HS-27A (cell line): Measurements from ENCODE around the gene SULT2A1.
"Not testable (repeated sequence)": the region's sequence is repeated elsewhere in the genome, so short reads cannot be mapped to it uniquely, and the experiment has no call there.

ENCODE experiments used
- DNase-seq: peaks from one replicate; pipeline ENCODE4 v3.0.0-alpha.2; 2012; ENCODE audit warnings: low read depth, missing footprints

The SULT2A1 gene

DNA sequence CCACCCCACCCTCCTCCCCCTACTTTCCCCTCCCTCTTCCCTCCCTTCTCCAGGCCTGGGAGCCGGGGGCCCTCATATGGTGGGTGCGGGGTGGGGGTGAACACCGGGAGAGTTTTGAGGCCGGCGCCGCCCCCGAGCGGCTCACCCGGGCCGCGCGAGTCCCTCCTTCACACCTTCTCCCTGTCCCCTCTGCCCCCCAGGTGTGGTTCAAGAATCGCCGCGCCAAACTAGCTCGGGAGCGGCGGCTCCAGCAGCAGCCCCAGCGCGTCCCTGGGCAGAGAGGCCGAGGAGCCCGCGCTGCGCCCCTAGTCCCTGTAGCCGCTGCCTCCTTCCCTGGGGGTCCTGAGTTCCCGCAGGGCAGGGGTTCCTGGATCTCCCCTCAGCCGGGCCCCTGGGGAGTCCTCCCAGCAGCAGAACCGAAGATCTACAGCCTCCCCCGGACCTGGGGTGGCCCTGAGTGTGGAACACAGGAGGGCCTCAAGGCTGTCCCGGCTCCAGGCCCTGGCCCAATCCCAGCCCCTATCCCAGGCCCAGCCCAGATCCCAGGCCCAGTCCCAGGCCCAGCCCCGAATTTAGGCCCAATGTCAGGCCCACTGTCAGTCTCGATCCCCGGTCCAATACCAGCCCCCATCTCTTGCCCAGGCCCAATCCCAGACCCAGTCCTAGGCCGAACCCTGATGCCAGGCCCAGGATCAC, 25.4 kb downstream of the SULT2A1 start:
- no peak for DNase-seq

DNA sequence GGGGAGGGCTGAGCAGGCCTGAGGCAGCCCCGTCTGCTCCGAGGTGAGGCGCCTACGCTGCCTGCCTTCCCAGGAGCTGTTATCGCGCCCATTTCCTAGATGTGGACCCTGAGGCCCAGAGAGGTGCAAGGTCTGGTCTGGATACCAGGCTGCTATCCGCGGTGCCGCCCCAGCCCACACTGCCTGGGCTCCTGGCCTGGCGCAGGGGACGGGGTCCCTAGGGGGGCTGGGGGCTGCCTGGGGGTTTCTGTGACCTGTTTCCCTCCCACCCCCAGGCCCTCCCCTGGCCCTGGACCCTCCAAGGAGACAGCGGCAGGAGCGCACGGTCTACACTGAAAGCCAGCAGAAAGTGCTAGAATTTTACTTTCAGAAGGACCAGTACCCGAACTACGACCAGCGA, 26.3 kb downstream of the SULT2A1 start:
- DNase-seq = not testable (repeated sequence)

DNA sequence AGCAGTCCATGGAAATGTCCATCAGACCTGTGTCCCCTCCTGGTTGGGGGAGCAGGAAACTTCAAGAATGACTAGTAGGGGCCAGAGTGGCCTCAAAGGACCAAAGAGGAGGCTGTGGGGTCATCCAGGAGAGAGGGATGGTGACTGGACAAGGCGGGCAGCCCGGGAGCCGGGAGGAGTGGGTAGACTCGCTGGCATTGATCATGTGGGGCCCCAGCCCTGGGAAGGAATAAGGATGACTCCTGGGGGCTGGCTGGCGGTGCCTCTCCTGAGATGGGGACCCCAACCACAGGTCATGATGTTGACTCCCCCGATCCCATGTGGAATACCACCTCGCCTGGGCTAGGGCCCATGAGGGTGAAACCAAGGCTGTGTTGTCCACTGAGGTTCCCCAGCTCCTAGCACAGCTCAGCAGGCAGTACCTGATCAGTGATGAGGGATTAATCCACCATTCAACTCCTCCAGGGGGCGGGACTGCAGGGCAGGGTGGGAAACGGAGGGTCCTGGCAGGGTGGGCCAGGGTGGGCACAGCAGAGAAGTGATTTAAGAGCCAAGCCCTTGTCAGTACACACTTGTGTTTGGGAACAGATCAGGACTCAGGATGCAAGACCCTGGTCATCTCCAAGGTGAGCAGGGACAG, 27.3 kb downstream of the SULT2A1 start, which contains the start of gene TPRX2:
Gene TPRX2, plus strand, starts transcription at position 590 of the 640 bp plus-strand sequence. Its CDS starts 12 bp downstream, at position 602.
- DNase-seq = not testable (repeated sequence)

DNA sequence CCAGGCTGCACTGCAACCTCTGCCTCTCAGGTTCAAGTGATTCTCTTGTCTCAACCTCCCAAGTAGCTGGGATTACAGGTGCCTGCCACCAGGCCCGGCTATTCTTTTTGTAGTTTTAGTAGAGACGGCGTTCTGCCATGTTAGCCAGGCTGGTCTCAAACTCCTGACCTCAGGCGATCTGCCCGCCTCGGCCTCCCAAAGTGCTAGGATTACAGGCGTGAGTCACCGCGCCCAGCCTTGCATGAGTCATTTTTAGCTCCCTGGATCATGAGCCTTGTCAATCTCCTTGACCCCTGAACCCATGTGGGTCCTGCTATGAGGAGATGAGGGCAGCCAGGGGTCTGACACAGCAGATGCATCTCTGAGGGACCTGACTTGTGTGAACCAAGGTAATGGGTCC, 27.9 kb downstream of the SULT2A1 start:
- DNase-seq = peak; percentile 35

DNA sequence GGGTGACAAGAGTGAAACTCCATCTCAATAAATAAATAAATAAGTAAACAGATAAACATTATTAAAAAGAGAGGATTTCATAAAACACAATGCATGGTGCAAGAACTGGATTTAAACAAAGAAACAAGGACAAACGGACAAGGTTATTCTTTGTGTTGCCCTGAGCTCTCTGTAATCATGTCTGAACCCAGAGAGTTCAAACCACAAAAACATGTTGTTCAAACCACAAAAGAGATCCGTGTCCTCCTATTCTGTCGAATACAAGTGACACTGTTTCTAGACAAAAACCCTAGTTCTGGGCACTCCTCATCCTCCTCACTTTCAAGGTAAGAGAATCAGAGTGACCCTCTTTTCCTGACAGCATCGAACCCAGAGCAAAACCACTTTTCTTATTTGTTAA, 31.7 kb downstream of the SULT2A1 start:
- DNase-seq = no peak

DNA sequence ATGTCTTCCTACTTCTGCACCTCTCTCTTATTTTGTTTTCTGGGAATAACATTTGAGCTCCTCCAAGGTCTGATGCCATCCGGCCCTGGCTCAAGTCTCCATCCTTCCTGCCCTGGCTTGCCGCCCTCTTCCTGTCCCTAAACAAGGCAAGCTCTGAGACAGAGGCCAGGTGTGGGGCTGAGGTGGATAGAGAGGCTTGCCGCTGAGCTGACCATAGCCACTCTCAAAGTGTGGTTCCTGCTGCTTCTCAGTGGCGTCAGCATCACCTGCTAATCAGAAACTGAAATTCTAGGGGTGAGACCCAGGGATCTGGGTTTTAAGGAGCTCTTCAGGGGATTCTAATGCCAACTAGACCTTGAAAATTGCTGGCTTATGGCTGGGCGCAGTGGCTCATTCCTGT, 33.1 kb downstream of the SULT2A1 start:
- no peak for DNase-seq

DNA sequence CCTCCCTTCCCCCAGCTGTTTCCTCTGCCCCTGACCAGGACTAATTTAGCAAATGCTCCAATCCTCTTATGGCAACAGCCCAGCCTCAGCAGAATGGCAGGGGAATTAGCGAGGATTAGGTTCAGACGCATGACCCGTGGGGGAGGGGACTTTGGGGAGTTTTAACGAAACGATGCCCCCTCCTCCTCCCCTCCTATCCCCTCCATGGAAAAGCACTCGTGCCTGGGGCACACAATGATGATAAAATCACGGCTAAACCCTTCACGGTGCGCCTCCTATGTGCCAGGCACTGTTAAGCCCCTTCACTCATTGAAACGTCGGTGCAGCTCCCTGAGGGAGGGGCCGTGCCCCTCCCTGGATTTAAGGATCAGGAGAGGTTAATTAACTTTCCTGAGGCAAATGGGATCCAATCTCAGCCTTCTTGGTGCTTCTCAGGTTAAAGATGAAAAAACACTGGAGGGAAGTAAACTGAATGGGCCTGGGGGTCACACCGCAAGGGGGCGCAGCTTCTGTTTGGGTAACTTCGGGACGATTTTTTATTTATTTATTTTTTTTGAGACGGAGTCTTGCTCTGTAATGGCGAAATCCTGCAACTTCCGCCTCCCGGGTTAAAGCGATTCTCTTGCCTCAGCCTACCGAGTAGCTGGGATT, 37.2 kb downstream of the SULT2A1 start:
- DNase-seq = no peak

DNA sequence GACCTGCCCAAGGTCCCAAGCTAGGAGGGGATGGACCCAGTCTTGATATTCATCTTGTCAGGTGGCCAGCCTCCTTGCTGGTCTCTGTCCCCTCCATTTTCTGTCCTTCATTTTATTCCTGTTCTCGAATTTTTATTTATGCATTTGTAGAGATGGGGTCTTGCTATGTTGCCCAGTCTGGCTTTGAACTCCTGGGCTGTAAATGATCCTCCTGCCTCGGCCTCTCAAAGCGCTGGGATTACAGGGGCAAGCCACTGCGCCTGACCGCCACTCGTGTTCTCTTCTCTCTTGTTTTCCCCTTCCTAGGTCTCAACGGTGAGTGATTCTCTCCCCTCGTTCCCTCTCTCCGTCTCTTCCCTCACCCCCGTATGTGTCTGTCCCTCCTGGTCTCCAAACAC, 37.7 kb downstream of the SULT2A1 start:
- DNase-seq = no peak

DNA sequence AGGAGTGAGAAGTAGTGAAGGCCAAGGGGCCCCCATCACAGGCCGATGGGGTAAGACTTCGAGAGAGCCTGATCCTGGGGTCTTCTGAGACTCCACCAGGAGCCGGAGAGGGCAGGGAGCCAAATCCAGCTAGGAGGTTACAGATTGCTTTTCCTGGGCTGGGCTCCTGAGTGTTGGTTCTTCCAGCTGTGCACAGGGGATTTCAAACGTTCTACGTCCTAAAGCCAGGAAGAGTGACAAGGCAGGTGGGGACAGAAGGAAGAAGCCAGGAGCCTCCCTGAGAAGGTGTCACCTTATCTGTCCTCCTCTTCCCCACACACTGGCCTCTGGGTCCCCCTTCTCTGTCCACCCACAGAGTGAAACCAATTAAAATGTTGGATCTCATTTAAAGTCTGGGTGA, 43.2 kb downstream of the SULT2A1 start:
- DNase-seq = no peak

DNA sequence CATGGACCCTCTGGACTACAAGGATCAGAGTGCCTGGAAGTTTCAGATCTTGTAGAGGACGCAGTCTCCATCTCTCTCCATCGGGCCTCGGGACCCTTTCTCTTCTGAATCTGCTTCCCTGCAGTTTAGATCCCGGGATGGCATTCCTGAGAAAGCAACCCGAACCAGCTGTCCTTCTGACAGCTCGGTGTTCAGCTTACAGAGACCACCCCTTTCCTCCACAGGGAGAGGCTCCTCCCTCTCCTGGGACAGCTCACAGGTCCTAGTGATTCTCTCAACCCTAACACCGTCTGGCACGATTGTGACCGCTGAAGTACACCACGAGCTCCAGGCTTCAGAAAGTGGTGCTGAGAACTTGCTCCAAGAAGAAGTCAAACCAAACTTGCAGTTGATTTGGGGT, 46.2 kb downstream of the SULT2A1 start:
- DNase-seq = no peak

DNA sequence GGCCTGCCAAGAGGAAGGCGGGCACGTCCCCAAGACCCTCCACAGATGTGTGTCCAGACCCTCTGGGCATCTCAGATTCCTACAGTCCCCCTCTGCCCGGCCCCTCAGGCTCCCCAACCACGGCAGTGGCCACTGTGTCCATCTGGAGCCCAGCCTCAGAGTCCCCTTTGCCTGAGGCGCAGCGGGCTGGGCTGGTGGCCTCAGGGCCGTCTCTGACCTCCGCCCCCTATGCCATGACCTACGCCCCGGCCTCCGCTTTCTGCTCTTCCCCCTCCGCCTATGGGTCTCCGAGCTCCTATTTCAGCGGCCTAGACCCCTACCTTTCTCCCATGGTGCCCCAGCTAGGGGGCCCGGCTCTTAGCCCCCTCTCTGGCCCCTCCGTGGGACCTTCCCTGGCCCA, 46.7 kb downstream of the SULT2A1 start:
- no peak for DNase-seq

DNA sequence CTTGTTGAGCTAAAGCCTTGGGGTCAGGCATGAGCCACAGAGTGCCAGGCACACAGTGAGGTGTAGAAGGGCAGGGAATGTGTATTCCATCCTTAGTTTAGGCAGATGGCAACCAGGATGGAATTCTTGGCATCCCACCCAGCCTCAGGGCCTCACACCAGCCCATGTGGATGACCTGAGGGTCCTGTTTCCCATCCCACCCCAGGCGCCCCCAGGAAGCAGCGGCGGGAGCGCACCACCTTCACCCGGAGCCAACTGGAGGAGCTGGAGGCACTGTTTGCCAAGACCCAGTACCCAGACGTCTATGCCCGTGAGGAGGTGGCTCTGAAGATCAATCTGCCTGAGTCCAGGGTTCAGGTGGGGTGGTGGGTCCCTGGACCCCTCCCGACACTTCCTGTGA, 50.1 kb downstream of the SULT2A1 start:
- no peak for DNase-seq

DNA sequence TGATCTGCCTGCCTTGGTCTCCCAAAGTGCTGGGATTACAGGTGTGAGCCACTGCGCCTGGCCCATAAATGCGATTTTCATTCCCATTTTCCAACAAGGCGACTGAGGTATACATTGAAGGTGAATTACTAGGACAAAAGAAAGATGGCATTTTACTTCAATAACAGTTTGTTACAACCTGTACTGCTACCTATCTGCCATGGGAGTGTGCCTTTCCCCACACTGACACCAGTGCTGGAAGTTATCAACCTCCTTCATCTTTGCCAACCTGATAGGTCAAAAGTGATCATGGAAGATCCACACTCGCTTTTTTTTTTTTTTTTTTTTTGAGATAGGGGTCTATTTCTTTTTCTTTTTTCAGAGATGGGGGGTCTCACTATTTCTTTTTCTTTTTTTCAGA, 53.4 kb downstream of the SULT2A1 start:
- DNase-seq = no peak

DNA sequence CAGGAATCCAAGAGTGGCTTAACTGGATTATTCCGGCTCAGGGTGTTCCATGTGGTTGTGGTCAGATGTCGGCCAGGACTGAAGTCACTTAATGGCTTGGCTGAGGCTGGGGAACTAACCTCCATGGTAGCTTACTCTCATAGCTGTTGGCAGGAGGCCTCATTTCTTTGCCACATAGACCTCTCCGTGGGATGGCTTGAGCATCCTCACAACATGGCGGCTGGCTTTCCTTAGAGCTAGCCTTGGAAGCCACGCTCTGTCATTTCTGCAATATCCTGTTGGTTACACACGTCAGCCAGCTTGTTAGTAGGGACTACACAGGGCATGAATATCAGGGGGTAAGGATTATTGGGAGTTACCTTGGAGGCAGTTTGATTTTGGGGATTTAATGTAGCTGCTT, 59.3 kb downstream of the SULT2A1 start:
- no peak for DNase-seq

DNA sequence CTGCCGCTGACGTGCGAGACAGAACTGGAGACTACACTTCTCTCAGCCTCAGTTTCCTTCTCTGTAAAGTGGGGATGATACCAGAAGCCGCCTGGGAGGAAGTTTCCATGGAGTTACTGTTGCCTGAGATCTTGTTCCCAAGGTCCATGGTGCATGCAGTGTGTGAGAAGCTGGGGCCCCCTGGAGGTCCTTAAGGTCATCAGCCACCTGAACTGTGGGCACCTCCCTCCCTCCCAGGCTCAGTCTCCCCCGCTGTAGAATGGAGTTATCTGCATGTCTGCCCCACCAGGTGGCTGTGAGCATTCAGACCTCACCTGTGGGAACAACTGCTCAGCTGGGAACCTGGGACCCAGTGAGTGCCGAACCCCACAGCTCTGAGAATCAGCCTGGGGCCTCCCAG, 61.7 kb downstream of the SULT2A1 start:
- no peak for DNase-seq

DNA sequence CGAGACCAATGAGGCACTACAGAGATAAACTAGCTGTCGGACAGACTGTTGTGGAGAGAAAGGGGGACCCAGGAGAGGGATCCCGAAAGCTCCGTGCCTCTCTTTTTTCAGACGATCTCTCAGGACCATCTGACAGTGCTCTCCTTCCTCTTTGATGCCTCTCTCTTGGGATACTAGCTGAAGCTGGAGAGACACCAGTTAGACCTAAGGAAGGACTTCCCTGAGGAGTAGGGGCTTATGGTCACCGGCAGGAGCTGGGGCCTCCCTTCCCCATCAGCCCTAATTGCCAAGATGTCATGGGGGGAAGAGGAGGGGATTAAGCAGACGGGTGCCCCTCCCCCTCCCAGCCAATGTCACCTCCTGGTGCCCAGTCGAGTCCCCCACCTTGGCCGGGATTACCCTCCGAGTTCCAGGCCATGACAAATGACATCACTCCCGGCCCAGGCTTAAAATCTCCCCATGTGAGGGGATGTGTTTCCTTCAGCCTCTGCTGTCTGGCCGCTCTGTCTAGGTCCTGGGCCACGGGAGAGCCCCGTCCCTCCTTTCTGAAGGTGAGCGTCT, 64.6 kb downstream of the SULT2A1 start, which contains the start of gene CRX:
Gene CRX, plus strand, starts transcription at position 478 of the 561 bp plus-strand sequence. CDS start 12,507 bp downstream, outside the sequence.
- DNase-seq = no peak
